Fibroblast of peridontal ligament (primary cell): ENCODE data around the gene METTL22.

Source experiments
- DNase-seq: peaks from one replicate; pipeline ENCODE4 v3.0.0-alpha.2; 2010; ENCODE audit errors: extremely low read depth

The METTL22 gene

DNA sequence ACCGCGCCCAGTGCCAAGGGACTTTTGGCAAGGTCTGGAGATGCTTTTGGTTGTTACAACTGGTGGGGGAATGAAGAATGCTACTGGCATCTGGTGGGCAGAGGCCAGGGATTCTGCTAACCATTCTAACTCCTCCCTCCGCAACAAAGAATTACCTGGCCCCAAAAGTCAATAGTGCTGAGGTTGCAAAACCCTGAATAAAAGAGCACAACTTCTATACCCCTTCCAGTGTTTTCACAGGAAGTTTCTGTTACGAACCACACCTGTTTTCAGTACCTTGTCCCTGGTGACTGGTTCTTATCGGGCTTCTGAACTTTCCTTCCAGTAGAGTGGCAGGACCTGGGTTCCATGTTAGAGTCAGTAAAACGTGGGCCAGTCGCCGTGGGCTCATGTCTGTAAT is 70.2 kb downstream of the METTL22 start:
- DNase-seq, result no peak

DNA sequence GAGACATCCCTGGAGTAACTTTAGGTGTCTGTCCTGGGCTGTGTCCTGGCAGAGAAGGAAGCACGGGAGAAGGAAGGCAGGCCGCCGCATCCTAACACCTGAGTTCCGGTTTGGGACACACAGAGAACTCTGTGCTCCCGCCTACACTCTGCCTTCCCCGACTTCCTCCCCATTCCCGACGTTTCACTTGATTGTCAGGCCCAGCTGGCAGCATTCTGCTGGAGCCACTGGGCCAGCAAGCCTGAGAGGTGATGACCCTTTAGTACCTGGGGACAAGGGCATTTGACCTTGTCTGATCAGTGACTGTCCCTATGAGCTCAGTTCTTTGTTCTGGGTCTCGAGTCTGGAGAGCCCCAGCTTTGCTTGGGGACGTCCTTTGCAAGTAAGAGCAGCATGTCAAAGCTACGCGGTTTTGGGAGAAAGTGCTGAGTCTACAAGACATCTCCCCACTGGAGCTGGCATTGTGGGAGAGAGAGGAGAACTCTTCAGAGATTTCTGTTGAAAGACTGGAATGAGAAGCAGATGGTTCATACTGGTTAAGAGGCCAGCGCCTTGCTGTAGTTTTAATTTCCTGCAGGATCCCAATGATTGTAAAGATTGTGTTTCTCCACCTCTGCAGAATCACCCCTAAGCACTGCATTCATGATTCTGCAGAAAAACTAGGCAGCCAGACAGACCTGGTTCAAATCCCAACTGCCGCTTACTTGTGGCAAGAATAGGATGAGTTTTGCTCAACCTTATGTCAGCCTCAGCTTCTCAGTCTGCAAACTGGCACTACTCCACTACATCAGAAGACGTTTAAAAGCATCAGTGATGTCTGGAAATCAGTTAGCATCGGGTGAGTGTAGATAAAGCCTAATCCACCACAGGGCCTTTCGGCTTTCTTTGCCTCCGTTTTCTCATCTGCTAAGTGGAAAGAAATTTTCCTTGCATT is 73.6 kb downstream of the METTL22 start:
- DNase-seq, result peak; percentile 2

DNA sequence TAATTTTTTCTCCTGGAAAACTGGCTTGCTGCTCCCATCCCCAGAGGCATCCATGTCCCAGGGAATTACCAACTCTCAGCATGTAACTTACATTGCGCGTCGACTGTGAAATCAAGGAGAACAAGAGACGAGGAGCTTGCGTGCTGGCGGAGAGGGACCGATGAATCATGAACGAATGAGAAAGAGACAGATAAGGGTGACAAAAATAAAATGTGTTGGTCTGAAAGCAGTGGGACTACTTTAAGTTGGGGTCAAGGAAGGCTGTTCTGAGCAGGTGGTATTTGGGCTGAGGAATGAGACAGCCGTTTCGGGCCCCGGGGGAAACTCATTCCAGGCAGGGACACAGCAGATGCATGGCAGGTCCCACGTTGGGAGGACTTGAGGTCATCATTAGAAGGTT is 75.4 kb downstream of the METTL22 start:
- no peak for DNase-seq

DNA sequence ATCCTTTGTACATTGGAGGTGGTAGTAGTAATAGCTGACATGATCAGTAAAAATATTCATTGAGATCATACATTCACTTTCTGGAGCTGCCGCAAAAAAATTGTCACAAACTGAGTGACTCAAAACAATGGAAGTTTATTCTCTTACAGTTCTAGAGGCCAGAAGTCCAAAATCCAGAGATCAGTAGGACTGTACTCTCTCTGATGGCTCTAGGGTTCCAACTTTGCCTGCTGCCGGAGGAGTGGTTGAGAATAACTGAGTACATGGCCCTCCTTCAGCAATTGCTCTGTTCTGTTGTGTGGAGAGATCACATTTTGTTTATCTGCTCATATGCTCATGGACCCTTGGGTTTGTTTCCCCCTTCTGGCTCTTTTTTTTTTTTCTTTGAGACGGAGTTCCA is 76.5 kb downstream of the METTL22 start:
- DNase-seq, result no peak
